B cell (primary cell): ENCODE results near the gene NSD1.

Experiments
- CTCF ChIP-seq: fragments of 200-600 bp; IDR thresholded peaks from one replicate; pipeline ENCODE4 v1.8.0; 2022; ENCODE audit warnings: antibody characterized with exemption, mild to moderate bottlenecking
- EZH2 ChIP-seq: IDR thresholded peaks from 2 replicates; pipeline ENCODE4 v1.6.1; 2012; ENCODE audit warnings: borderline replicate concordance, low read depth, mild to moderate bottlenecking, moderate library complexity, low read length; ENCODE audit not compliant: insufficient read depth, poor library complexity, severe bottlenecking

DNA sequence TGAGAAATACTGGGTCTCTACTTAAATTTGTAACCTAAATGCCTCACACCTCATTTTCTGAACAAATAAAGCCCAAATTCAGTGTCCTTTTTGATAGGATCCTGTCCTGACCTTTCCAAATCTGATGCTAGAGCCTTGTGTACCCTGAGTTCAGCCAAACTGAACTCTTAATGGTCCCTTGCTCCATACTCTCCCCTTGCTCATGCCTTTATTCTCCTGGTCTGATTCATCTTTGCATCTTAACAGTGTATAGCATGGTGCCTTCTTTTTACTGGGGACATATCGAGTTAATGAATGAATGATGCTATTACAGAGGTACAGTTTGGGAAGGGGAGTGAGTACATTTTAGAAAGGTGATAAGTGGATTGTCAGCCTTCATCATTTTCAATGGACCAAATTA lies 9.2 kb downstream of the NSD1 start:
- TF ChIP-seq CTCF (no peak), EZH2 (no peak)
